ENCODE measurements around the gene ILF2.
A peak's percentile ranks its signal among the peaks of the same experiment; 100 is the strongest.

Gene ILF2

GRCh38 chr1:153667439-153667838 is 3.4 kb downstream of the ILF2 start:
- peaks cover 77% of the 10 kb centered on the region for H3K36me3 ChIP-seq
- no peak for TF ChIP-seq CTCF (IDR thresholded peaks at IDR 0.05; ENCODE audit: low read depth, low read length)
- no peaks in the 10 kb centered on the region for H3K9me3 ChIP-seq
- H3K27me3 ChIP-seq = no peaks in the 10 kb centered on the region
- DNase-seq = no peak
- H3K4me1 ChIP-seq = no peaks in the 10 kb centered on the region
- no peak overlapping the region for H3K4me3 ChIP-seq (ENCODE audit: low read depth, low read length)

- Histone ChIP-seq H3K36me3 (peaks cover 74% of the 10 kb centered on the region), H3K9me3 (no peaks in the 10 kb centered on the region), H3K4me1 (no peaks in the 10 kb centered on the region; the same call in 1 of the 2 replicates), H3K4me3 (ENCODE audit: low read depth, low read length) (no peak overlapping the region), H3K27me3 (no peaks in the 10 kb centered on the region)
- TF ChIP-seq CTCF (IDR thresholded peaks at IDR 0.05; ENCODE audit: low read depth, low read length) = no peak
- no peak for DNase-seq
These were observed 7.6 kb downstream of the ILF2 start for GRCh38 chr1:153663211-153663610.

DNA sequence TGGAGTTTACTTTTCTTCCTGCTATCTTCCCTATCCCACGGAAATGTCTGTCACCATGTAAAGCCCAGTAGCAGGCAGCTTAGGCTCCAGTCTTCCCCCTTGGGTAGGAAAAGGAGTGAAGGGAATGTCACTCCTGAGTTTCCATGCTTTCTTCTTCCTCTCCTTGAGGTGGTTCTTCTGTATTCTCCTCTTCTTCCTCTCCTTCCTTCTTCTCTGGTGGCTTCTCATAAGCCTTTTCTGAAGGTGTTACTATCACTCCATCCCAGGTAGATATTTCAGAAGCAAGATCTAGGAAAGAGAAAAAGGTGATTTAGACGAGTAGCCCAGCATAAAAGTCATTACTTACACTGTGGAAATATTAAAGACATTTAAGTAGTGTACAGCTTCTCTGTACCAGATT is 8.5 kb downstream of the ILF2 start:
- Histone ChIP-seq H3K9me3 (no peaks in the 10 kb centered on the region), H3K4me3 (ENCODE audit: low read depth, low read length) (no peak overlapping the region), H3K36me3 (peaks cover 65% of the 10 kb centered on the region), H3K27me3 (no peaks in the 10 kb centered on the region), H3K4me1 (no peaks in the 10 kb centered on the region; the same call in 1 of the 2 replicates)
- DNase-seq = no peak
- no peak for TF ChIP-seq CTCF (IDR thresholded peaks at IDR 0.05; ENCODE audit: low read depth, low read length)

GRCh38 chr1:153661111-153661708 is 9.6 kb downstream of the ILF2 start:
- no peak for DNase-seq
- TF ChIP-seq CTCF (IDR thresholded peaks at IDR 0.05; ENCODE audit: low read depth, low read length) = no peak
- Histone ChIP-seq H3K4me1 (no peaks in the 10 kb centered on the region; the same call in 1 of the 2 replicates), H3K36me3 (peaks cover 54% of the 10 kb centered on the region), H3K9me3 (no peaks in the 10 kb centered on the region), H3K4me3 (ENCODE audit: low read depth, low read length) (no peak overlapping the region), H3K27me3 (no peaks in the 10 kb centered on the region)

DNA sequence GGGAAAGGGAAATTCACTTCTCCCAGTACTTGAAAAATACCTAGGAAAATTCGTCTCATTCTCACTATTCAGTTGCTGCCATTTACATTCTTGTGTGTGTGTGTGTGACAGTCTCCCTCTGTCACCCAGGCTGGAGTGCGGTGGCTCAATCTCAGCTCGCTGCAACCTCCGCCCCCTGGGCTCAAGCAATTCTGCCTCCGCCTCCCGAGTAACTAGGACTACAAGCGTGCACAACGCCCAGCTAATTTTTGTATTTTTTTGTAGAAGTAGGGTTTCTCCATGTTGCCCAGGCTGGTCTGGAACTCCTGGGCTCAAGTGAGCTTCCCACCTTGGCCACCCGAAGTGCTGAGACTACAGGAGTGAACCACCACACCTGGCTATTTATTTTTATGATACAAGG is 11.1 kb downstream of the ILF2 start:
- no peaks in the 10 kb centered on the region for H3K9me3 ChIP-seq
- DNase-seq = no peak
- H3K27me3 ChIP-seq = no peaks in the 10 kb centered on the region
- no peak for TF ChIP-seq CTCF (IDR thresholded peaks at IDR 0.05; ENCODE audit: low read depth, low read length)
- peaks cover 38% of the 10 kb centered on the region for H3K36me3 ChIP-seq
- peak overlapping the region; percentile 87 for H3K4me3 ChIP-seq (ENCODE audit: low read depth, low read length)
- H3K4me1 ChIP-seq = no peaks in the 10 kb centered on the region; the same call in 1 of the 2 replicates

- no peak for TF ChIP-seq CTCF (IDR thresholded peaks at IDR 0.05; ENCODE audit: low read depth, low read length)
- Histone ChIP-seq H3K9me3 (no peaks in the 10 kb centered on the region), H3K4me3 (ENCODE audit: low read depth, low read length) (peak overlapping the region; percentile 87), H3K36me3 (peaks cover 33% of the 10 kb centered on the region), H3K27me3 (no peaks in the 10 kb centered on the region), H3K4me1 (no peaks in the 10 kb centered on the region; the same call in 1 of the 2 replicates)
- no peak for DNase-seq
These were observed 11.6 kb downstream of the ILF2 start for GRCh38 chr1:153659175-153659534.

Measured in BE2C (cell line).